HG02938 (cell line): ENCODE results near the gene DPP9.
"Not testable (repeated sequence)": the region's sequence is repeated elsewhere in the genome, so short reads cannot be mapped to it uniquely, and the experiment has no call there.

Experiments
- ATAC-seq: cut with Tn5 transposase; IDR thresholded peaks from one replicate; pipeline ENCODE4 v1.9.1; 2021; ENCODE audit warnings: mild to moderate bottlenecking, moderate library complexity; ENCODE audit not compliant: unreplicated experiment

Gene DPP9

GRCh38 chr19:4723595-4724514, at the start of gene DPP9:
Gene DPP9, minus strand, starts transcription at chr19:4723842. Its CDS starts 3,936 bp downstream, at chr19:4719906.
- ATAC-seq = peak; percentile 82

- ATAC-seq = no peak
Measured at GRCh38 chr19:4773047-4773640, 49.5 kb upstream of the DPP9 start.

- no peak for ATAC-seq
Measured at GRCh38 chr19:4772566-4772965, 48.9 kb upstream of the DPP9 start.

- no peak for ATAC-seq
Measured at GRCh38 chr19:4768934-4769777, 45.5 kb upstream of the DPP9 start.

GRCh38 chr19:4764393-4764660, 40.7 kb upstream of the DPP9 start:
- ATAC-seq = no peak

GRCh38 chr19:4763021-4763420, 39.4 kb upstream of the DPP9 start:
- no peak for ATAC-seq

- no peak for ATAC-seq
Measured at GRCh38 chr19:4760285-4760650, 36.6 kb upstream of the DPP9 start.

- peak; percentile 59 for ATAC-seq
Measured at GRCh38 chr19:4759388-4760284, 36.0 kb upstream of the DPP9 start.

GRCh38 chr19:4758659-4759058, 35.0 kb upstream of the DPP9 start:
- ATAC-seq = no peak

GRCh38 chr19:4758082-4758481, 34.4 kb upstream of the DPP9 start:
- ATAC-seq = no peak

GRCh38 chr19:4755459-4755858, 31.8 kb upstream of the DPP9 start:
- ATAC-seq = no peak

- ATAC-seq = no peak
Measured at GRCh38 chr19:4754248-4754647, 30.6 kb upstream of the DPP9 start.

- ATAC-seq = no peak
Measured at GRCh38 chr19:4749870-4750590, 26.4 kb upstream of the DPP9 start.

- no peak for ATAC-seq
Measured at GRCh38 chr19:4748589-4748988, 24.9 kb upstream of the DPP9 start.

- no peak for ATAC-seq
Measured at GRCh38 chr19:4748185-4748584, 24.5 kb upstream of the DPP9 start.

- ATAC-seq = no peak
Measured at GRCh38 chr19:4745986-4746385, 22.3 kb upstream of the DPP9 start.

- ATAC-seq = not testable (repeated sequence)
Measured at GRCh38 chr19:4745175-4745574, 21.5 kb upstream of the DPP9 start.

- no peak for ATAC-seq
Measured at GRCh38 chr19:4744451-4745174, 21.0 kb upstream of the DPP9 start.
